GM12892 (cell line): ENCODE measurements around the gene EPHA6.

Experiments
- POLR2A ChIP-seq: IDR thresholded peaks from 2 replicates; pipeline ENCODE4 v1.6.1; 2011; ENCODE audit warnings: low read depth, low read length, control low read depth
- TAF1 ChIP-seq: IDR thresholded peaks from 2 replicates; pipeline ENCODE4 v1.6.1; 2011; ENCODE audit warnings: low read depth, mild to moderate bottlenecking, control low read depth, low read length, borderline replicate concordance

- no peak for TF ChIP-seq TAF1
- TF ChIP-seq POLR2A = no peak
Observed at GRCh38 chr3:97187771-97188170, 373.4 kb downstream of the EPHA6 start.
